LNCaP clone FGC (cell line): ENCODE results near the gene TEC.
"Not testable (repeated sequence)": the region's sequence is repeated elsewhere in the genome, so short reads cannot be mapped to it uniquely, and the experiment has no call there.

Experiments
- DNase-seq: peaks from one replicate; pipeline ENCODE4 v3.0.0-alpha.2; 2011; ENCODE audit warnings: low read depth
- H3K4me3 ChIP-seq: 2 replicates; pipeline ENCODE4 v1.5.1; 2011; ENCODE audit warnings: mild to moderate bottlenecking, low read depth, low read length, control low read depth
- TF ChIP-seq, protein P1 (sequence below): IDR thresholded peaks from 2 replicates; pipeline ENCODE4 v1.5.1; 2012; ENCODE audit warnings: mild to moderate bottlenecking; ENCODE audit not compliant: control insufficient read depth, insufficient read depth; ENCODE audit errors: extremely low read depth

The TEC gene

DNA sequence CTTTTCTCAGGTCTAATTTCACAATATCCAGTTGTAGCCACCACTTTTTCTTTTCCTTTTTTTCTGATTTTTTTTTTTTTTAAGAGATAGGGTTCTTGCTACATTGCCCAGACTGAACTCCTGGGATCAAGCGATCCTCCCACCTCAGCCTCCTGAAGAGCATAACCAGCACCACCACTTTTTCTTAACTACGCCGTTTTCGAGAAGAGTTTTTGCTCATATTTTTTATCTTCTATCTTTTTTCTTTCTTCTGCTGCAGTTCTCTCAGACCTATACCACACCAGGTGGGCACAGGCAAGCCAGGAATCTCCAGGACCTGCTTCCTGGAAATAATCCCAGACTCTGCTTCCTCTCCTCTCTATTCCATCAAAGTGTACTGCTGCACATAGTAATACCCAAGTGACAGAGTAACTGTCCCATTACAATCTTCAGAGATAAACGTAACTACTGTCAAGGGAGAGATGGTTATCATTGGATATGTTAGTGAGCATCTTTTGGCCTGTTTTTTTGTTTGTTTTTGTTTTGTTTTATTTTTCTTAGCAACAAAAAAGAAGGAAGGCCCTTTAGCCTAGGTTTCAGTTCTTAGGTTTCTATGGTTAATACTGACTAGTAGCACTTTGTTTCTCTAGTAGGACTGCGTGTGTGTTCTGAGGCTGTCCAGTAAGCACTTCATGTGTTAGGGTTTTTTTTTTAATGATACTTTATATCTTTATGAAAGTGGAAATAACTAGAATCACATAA is 76.4 kb downstream of the TEC start:
- TF ChIP-seq, protein P1, sequence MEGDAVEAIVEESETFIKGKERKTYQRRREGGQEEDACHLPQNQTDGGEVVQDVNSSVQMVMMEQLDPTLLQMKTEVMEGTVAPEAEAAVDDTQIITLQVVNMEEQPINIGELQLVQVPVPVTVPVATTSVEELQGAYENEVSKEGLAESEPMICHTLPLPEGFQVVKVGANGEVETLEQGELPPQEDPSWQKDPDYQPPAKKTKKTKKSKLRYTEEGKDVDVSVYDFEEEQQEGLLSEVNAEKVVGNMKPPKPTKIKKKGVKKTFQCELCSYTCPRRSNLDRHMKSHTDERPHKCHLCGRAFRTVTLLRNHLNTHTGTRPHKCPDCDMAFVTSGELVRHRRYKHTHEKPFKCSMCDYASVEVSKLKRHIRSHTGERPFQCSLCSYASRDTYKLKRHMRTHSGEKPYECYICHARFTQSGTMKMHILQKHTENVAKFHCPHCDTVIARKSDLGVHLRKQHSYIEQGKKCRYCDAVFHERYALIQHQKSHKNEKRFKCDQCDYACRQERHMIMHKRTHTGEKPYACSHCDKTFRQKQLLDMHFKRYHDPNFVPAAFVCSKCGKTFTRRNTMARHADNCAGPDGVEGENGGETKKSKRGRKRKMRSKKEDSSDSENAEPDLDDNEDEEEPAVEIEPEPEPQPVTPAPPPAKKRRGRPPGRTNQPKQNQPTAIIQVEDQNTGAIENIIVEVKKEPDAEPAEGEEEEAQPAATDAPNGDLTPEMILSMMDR = no peak
- no peak overlapping the region for H3K4me3 ChIP-seq
- no peak for DNase-seq

DNA sequence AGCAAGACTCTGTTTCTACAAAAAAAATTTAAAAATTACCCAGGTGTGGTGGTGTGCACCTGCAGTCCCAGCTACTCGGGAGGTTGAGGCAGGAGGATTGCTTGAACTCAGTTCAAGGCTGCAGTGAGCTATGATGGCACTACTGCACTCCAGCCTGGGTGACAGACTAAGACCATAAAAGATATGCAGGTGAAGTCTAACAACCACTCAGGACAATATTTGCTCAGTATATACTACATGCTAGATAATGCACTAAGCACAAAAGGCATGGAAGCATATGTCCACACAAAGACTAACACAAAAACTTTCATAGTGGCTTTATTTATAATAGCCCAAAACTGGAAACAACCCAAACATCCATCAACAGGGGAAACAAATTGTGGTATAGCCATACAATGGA is 77.9 kb downstream of the TEC start:
- TF ChIP-seq, protein P1 = no peak
- no peak for DNase-seq
- H3K4me3 ChIP-seq = no peak overlapping the region

DNA sequence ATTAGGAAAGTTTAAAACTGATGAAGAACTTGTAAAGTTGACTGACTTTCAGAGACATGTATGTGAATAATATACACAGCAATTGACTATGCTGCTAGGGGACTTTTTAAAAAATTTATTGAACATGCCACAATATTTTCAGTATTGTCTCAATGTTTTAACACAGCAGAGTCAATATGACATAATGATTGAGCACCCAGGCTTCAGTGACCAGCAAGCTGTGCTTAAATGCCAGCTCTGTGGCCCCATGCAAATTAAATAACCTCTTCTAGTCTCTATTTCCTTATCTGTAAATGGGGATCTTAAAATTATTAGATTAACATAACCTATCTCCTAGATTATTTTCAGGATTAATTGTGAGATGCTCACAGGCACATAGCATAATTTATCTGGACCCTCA is 78.8 kb downstream of the TEC start:
- H3K4me3 ChIP-seq = no peak overlapping the region
- TF ChIP-seq, protein P1 = no peak
- no peak for DNase-seq

DNA sequence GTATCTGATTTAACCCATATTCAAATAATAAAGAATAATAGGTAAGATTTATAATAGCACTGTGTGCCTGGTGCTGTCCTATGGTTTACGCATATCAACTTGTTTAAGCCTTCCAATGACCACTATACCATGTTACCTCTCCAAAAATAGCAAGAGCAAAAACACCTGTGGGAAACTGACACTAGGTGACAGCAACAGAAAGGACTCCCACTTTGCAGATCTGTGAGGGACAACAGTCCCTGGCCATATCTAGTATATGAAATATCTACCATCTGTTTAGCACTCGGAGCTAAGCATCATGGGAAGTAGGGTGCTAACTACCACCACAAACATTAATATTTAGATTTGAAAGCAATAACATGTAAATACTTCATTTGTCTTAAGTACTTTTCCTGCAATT is 79.9 kb downstream of the TEC start:
- no peak overlapping the region for H3K4me3 ChIP-seq
- no peak for DNase-seq
- TF ChIP-seq, protein P1 = no peak

DNA sequence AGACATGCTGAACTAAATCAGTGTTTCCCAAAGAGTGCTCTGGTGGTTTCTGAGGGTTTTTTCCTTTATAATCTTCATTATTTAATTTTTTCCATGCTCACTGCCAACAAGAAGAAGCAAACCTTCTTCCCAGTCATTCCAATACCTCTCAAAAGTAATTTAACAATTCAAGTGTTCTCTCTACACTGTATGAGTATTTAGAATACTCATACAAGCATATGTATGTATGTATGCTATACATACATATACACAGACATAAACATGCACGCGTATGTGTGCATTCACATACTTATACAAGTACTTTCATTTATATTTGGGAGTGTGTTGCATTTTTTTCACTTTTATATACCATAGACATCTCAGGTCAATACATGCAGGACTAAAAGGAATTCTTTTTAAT is 81.2 kb downstream of the TEC start:
- TF ChIP-seq, protein P1 = no peak
- H3K4me3 ChIP-seq = no peak overlapping the region
- DNase-seq = no peak

DNA sequence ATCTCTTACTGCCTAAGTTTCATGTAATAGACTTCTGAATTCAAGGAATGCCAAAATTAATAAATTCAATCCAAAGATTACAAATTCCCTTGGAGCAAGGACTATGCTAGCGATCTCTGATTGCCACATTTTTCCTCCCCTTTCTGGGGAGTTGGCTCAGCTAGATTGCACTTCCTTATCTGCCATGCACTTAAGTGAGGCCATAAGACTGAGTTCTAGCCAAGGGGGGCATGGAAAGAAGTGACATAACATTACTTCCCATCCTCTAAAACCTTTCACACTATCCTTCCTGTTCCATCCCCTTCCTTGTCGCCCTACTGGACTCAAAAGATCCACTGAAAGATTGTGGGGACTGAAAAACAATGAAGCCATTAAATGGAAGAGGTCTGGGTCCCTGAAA is 81.8 kb downstream of the TEC start:
- no peak overlapping the region for H3K4me3 ChIP-seq
- no peak for DNase-seq
- TF ChIP-seq, protein P1 = no peak

DNA sequence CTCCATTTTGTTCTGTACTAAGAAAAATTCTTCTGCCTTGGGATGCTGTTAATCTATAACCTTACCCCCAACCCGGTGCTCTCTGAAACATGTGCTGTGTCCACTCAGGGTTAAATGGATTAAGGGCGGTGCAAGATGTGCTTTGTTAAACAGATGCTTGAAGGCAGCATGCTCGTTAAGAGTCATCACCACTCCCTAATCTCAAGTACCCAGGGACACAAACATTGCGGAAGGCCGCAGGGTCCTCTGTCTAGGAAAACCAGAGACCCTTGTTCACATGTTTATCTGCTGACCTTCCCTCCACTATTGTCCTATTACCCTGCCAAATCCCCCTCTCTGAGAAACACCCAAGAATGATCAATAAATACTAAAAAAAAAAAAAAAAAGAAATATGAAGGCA is 82.6 kb downstream of the TEC start:
- not testable (repeated sequence) for DNase-seq, H3K4me3 ChIP-seq

DNA sequence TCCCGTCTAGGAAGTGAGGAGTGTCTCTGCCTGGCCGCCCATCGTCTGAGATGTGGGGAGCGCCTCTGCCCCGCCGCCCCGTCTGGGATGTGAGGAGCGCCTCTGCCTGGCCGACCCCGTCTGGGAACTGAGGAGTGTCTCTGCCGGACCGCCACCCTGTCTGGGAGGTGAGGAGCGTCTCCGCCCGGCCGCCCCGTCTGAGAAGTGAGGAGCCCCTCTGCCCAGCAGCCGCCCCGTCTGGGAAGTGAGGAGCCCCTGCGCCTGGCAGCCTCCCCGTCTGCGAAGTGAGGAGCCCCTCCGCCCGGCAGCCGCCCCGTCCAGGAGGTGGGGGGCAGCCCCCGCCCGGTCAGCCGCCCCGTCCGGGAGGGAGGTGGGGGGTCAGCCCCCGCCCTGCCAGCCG is 83.2 kb downstream of the TEC start:
- DNase-seq = not testable (repeated sequence)

More for the DNA sequence above, 83.2 kb downstream of the TEC start:
- H3K4me3 ChIP-seq = not testable (repeated sequence)
